HG03045 (cell line): Measurements from ENCODE around the gene DBF4B.
"Not testable (repeated sequence)": the region's sequence is repeated elsewhere in the genome, so short reads cannot be mapped to it uniquely, and the experiment has no call there.

Source experiments
- ATAC-seq: cut with Tn5 transposase; IDR thresholded peaks from one replicate; pipeline ENCODE4 v1.9.1; 2021; ENCODE audit warnings: mild to moderate bottlenecking, moderate library complexity; ENCODE audit not compliant: unreplicated experiment

DBF4B gene

GRCh38 chr17:44733753-44734152 is 25.3 kb downstream of the DBF4B start:
- no peak for ATAC-seq

GRCh38 chr17:44734272-44734671 is 25.8 kb downstream of the DBF4B start:
- ATAC-seq = no peak

- no peak for ATAC-seq
Measured at GRCh38 chr17:44736551-44737240, 28.2 kb downstream of the DBF4B start.

- no peak for ATAC-seq
Measured at GRCh38 chr17:44738214-44738906, 29.9 kb downstream of the DBF4B start.

GRCh38 chr17:44741316-44741715 is 32.9 kb downstream of the DBF4B start:
- ATAC-seq = no peak

- ATAC-seq = no peak
Measured at GRCh38 chr17:44745301-44745700, 36.8 kb downstream of the DBF4B start.

- ATAC-seq = not testable (repeated sequence)
Measured at GRCh38 chr17:44745738-44746137, 37.3 kb downstream of the DBF4B start.

- ATAC-seq = no peak
Measured at GRCh38 chr17:44747566-44747965, 39.1 kb downstream of the DBF4B start.

- ATAC-seq = no peak
Measured at GRCh38 chr17:44749076-44749979, 40.9 kb downstream of the DBF4B start.

GRCh38 chr17:44749980-44750318 is 41.5 kb downstream of the DBF4B start:
- no peak for ATAC-seq

GRCh38 chr17:44751331-44751730 is 42.9 kb downstream of the DBF4B start:
- no peak for ATAC-seq

- ATAC-seq = no peak
Measured at GRCh38 chr17:44751806-44752205, 43.3 kb downstream of the DBF4B start.

- ATAC-seq = no peak
Measured at GRCh38 chr17:44752953-44753861, 44.7 kb downstream of the DBF4B start.

GRCh38 chr17:44754276-44754675 is 45.8 kb downstream of the DBF4B start:
- no peak for ATAC-seq

GRCh38 chr17:44755180-44755579 is 46.7 kb downstream of the DBF4B start:
- not testable (repeated sequence) for ATAC-seq

GRCh38 chr17:44757045-44757917 is 48.8 kb downstream of the DBF4B start:
- no peak for ATAC-seq

GRCh38 chr17:44757918-44758413 is 49.5 kb downstream of the DBF4B start:
- no peak for ATAC-seq

GRCh38 chr17:44758414-44759085 is 50.1 kb downstream of the DBF4B start, which contains the start of gene ADAM11:
TSS of gene ADAM11 (plus strand) at chr17:44758988. CDS start at chr17:44759200, 212 bp downstream.
- ATAC-seq = no peak
